ENCODE measurements around the gene KRTAP10-2. TPM values are rescaled to one million over a fixed set of nuclear protein-coding genes. Genes with fewer than 3 reads are reported as not detected.
"Not testable (repeated sequence)": the region's sequence is repeated elsewhere in the genome, so short reads cannot be mapped to it uniquely, and the experiment has no call there.

The KRTAP10-2 gene
- total RNA-seq, 4 donors from 2014 or later, result 9.3 TPM; not detected in 3

GRCh38 chr21:44507673-44508425, 43.5 kb downstream of the KRTAP10-2 start:
- intact Hi-C loops (cut with DNase I; ENCODE audit: low total_unique reads), result no loop called here
- no peak for TF ChIP-seq CTCF (IDR thresholded peaks at IDR 0.05)
- no peak for TF ChIP-seq POLR2A (IDR thresholded peaks at IDR 0.05)
- no peak overlapping the region for H3K4me3 ChIP-seq (ENCODE audit: low read depth, poor library complexity, severe bottlenecking)
- WGBS, 2 donors, result 87 to 91% methylated on average over 26 of the region's 26 CpGs
- DNase-seq (ENCODE audit: low spot score in 2 of 2), result no peak

GRCh38 chr21:44506279-44507255, 44.7 kb downstream of the KRTAP10-2 start:
- DNase-seq (ENCODE audit: low spot score in 2 of 2), result no peak
- intact Hi-C loops (cut with DNase I; ENCODE audit: low total_unique reads), result no loop called here
- H3K4me3 ChIP-seq (ENCODE audit: low read depth, poor library complexity, severe bottlenecking), result no peak overlapping the region
- 83 to 84% methylated on average over 32 to 44 of the region's 44 CpGs for WGBS, 2 donors
- TF ChIP-seq POLR2A (IDR thresholded peaks at IDR 0.05) (no peak), CTCF (IDR thresholded peaks at IDR 0.05) (no peak)

- no peak overlapping the region for H3K4me3 ChIP-seq (ENCODE audit: low read depth, poor library complexity, severe bottlenecking)
- intact Hi-C loops (cut with DNase I; ENCODE audit: low total_unique reads), result no loop called here
- 82 to 86% methylated on average over 16 of the region's 16 CpGs for WGBS, 2 donors
- DNase-seq (ENCODE audit: low spot score in 2 of 2), result no peak
- TF ChIP-seq POLR2A (IDR thresholded peaks at IDR 0.05), result no peak
- TF ChIP-seq CTCF (IDR thresholded peaks at IDR 0.05), result no peak
These were observed 45.5 kb downstream of the KRTAP10-2 start for GRCh38 chr21:44505673-44506278.

- 65 to 71% methylated on average over 20 of the region's 20 CpGs for WGBS, 2 donors
- no peak for DNase-seq (ENCODE audit: low spot score in 2 of 2)
- H3K4me3 ChIP-seq (ENCODE audit: low read depth, poor library complexity, severe bottlenecking), result no peak overlapping the region
- TF ChIP-seq CTCF (IDR thresholded peaks at IDR 0.05) (no peak), POLR2A (IDR thresholded peaks at IDR 0.05) (no peak)
- intact Hi-C loops (cut with DNase I; ENCODE audit: low total_unique reads), result no loop called here
These were observed 47.4 kb downstream of the KRTAP10-2 start for GRCh38 chr21:44503901-44504399.

GRCh38 chr21:44503006-44503889, 48.1 kb downstream of the KRTAP10-2 start:
- DNase-seq (ENCODE audit: low spot score in 2 of 2); H3K4me3 ChIP-seq (ENCODE audit: low read depth, poor library complexity, severe bottlenecking); intact Hi-C loops (cut with DNase I; ENCODE audit: low total_unique reads): not testable (repeated sequence)
- WGBS, 2 donors, result 71 to 72% methylated on average over 43 to 44 of the region's 44 CpGs
